Upper lobe of left lung (tissue), 6 donors: Measurements from ENCODE around the gene FCN1. TPM values are rescaled to one million over a fixed set of nuclear protein-coding genes. Genes with fewer than 3 reads are reported as not detected.
A peak's percentile ranks its signal among the peaks of the same experiment; 100 is the strongest.

Source experiments
- ATAC-seq, 2 donors: fragments of 200-7000 bp; cut with Tn5 transposase; one replicate each; pipeline ENCODE4 v1.9.1; 2022; ENCODE audit warnings: mild to moderate bottlenecking in 2 of 2, moderate library complexity in 2 of 2; ENCODE audit not compliant: low FRiP score in 2 of 2
- DNase-seq, 2 donors: peaks; one replicate each; pipeline ENCODE4 v3.0.0-alpha.2; 2019 to 2020
- H3K27ac ChIP-seq, 4 donors: fragments of 200-600 bp; sonication (generic); one replicate each; pipeline ENCODE4 v1.5.1; 2016 to 2019
- H3K27me3 ChIP-seq, 4 donors: fragments of 200-600 bp; sonication (generic); one replicate each; pipeline ENCODE4 v1.5.1; 2017 to 2019
- H3K36me3 ChIP-seq, 4 donors: fragments of 200-600 bp; sonication (generic); one replicate each; pipeline ENCODE4 v1.5.1; 2016 to 2019
- H3K4me1 ChIP-seq, 4 donors: fragments of 200-600 bp; sonication (generic); one replicate each; pipeline ENCODE4 v1.5.1; 2018 to 2019
- H3K4me3 ChIP-seq, 4 donors: fragments of 200-600 bp; sonication (generic); one replicate each; pipeline ENCODE4 v1.5.1; 2017 to 2019; ENCODE audit warnings: mild to moderate bottlenecking in 2 of 4, moderate library complexity in 1 of 4
- H3K9me3 ChIP-seq, 4 donors: fragments of 200-600 bp; sonication (generic); one replicate each; pipeline ENCODE4 v1.5.1; 2018 to 2019
- CTCF ChIP-seq, 6 experiments: fragments of 450-650 bp in 4 of 6; fragments of 200-600 bp in 2 of 6; sonication (generic) in 2 of 6; IDR thresholded peaks; one replicate each; pipeline ENCODE4 v1.5.1; 2016 to 2019; ENCODE audit warnings: antibody characterized with exemption in 6 of 6
- EP300 ChIP-seq, 4 donors: sonication (generic); formaldehyde crosslinking; IDR thresholded peaks; one replicate each; pipeline ENCODE4 v1.5.1; 2017; ENCODE audit warnings: antibody characterized with exemption in 4 of 4, control low read depth in 2 of 4
- POLR2A ChIP-seq, 4 donors: fragments of 450-650 bp; IDR thresholded peaks; one replicate each; pipeline ENCODE4 v1.5.1; 2016 to 2017; ENCODE audit warnings: antibody characterized with exemption in 4 of 4, mild to moderate bottlenecking in 2 of 4
- POLR2AphosphoS5 ChIP-seq, 2 donors: sonication (generic); formaldehyde crosslinking; IDR thresholded peaks; one replicate each; pipeline ENCODE4 v1.5.1; 2017; ENCODE audit warnings: antibody characterized with exemption in 2 of 2
- WGBS, 2 donors: methylation state at CpG; one replicate each; pipeline ENCODE4 v1.1.5; 2017 to 2018; 5-methylcytosine and 5-hydroxymethylcytosine counted together
- total RNA-seq, 6 donors: library from RNA; depleted of rRNA in 4 of 6; stranded (reverse); fragments of >200 nt in 4 of 6; gene quantifications; one replicate each; pipeline versions ENCODE4 v1.1.0 to v1.2.1, GENCODE V29; 2016 to 2021
- donor health status: DM: no; HTN: no; CAD: no; lungs with moderate emphysema.
- donor health status: DM: no; HTN: yes; CAD: no; lungs with severe emphysema.

Gene FCN1
- total RNA-seq, 6 donors from 2014 or later: 11.5 to 147 (median 19.7) TPM

DNA sequence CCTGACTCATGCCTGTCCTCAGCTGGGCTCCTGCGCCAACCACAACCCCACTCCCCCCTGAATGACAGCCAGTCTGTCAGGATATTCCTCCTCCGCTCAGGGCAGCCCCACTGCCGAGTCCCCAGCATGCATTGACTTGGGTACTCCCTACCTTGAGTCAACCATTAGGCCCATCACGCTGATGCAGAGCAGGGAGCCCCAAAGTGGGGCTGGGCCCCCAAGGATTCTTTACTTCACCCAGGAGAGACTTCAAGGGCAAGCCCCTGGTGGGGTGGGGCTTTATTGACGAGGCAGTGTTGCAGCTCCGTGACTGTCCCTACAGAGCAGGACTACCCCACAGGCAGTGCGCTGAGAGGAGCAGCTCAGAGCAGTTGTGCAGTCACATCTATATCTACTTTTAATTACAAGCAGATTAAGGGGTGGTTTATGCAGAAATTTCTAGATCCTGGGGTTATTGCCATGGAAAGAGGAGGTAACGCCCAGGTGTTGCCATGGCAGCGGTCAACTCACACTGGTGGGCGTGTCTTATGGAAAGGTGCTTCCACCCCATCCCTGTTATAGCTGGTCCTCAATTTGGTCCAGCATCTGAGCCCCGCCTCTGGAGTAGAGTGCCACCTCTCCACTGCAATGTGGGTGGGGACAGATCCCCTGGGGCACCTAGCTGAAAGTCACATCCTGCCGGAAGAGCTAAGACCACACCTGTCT is 32.1 kb upstream of the FCN1 start:
- Histone ChIP-seq H3K4me3 (no peak overlapping the region), H3K27ac (no peak overlapping the region), H3K9me3 (no peaks in the 10 kb centered on the region), H3K4me1 (no peaks in the 10 kb centered on the region), H3K27me3 (no peaks in the 10 kb centered on the region), H3K36me3 (no peaks in the 10 kb centered on the region)
- DNase-seq (peak in 1 of 2 donors; percentile 6), ATAC-seq (no peak)
- 87% methylated on average over 9 to 12 of the region's 12 CpGs for WGBS, 2 donors
- no peak for TF ChIP-seq POLR2A (IDR thresholded peaks at IDR 0.05)
- TF ChIP-seq POLR2AphosphoS5 (IDR thresholded peaks at IDR 0.05): no peak
- TF ChIP-seq EP300 (IDR thresholded peaks at IDR 0.05): no peak
- TF ChIP-seq CTCF (IDR thresholded peaks at IDR 0.05): no peak

DNA sequence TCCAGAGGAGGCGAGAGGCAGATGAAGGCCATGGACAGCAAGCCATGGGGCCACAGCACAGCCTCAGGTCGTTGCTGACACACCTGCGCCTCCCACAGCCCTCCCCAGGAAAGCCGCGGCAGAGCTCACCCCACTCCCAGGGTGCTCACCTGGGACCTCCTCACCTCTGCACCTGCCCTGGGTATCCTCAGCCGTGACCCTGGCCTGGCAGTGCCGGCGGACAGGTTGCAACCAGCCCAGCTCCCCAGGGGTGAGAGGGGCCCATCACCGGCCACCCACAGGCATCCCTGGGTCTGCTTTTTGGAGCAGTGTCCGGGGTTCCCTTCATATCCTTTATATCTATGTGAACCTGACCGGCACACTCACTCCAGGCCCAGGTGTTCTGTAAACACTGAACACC is 30.4 kb upstream of the FCN1 start:
- peak in 1 of 2 donors; percentile 69 for DNase-seq
- TF ChIP-seq POLR2A (IDR thresholded peaks at IDR 0.05) (no peak), CTCF (IDR thresholded peaks at IDR 0.05) (no peak), EP300 (IDR thresholded peaks at IDR 0.05) (no peak), POLR2AphosphoS5 (IDR thresholded peaks at IDR 0.05) (no peak)
- Histone ChIP-seq H3K4me1 (peaks cover 0 to 4% (median 0%) of the 10 kb centered on the region in 4 donors), H3K27me3 (peaks cover 0 to 6% (median 0%) of the 10 kb centered on the region in 4 donors), H3K4me3 (no peak overlapping the region), H3K9me3 (no peaks in the 10 kb centered on the region), H3K36me3 (no peaks in the 10 kb centered on the region), H3K27ac (no peak overlapping the region)
- WGBS, 2 donors: 80 to 81% methylated on average over 2 to 11 of the region's 11 CpGs
- no peak for ATAC-seq

GRCh38 chr9:134947265-134947955 is 29.7 kb upstream of the FCN1 start:
- Histone ChIP-seq H3K4me1 (peaks cover 0 to 4% (median 0%) of the 10 kb centered on the region in 4 donors), H3K36me3 (no peaks in the 10 kb centered on the region), H3K9me3 (no peaks in the 10 kb centered on the region), H3K27me3 (peaks cover 0 to 6% (median 0%) of the 10 kb centered on the region in 4 donors), H3K4me3 (no peak overlapping the region), H3K27ac (no peak overlapping the region)
- DNase-seq (peak in 1 of 2 donors; percentile 72), ATAC-seq (no peak)
- no peak for TF ChIP-seq POLR2AphosphoS5 (IDR thresholded peaks at IDR 0.05)
- WGBS, 2 donors: 77 to 84% methylated on average over 14 to 17 of the region's 26 CpGs

- TF ChIP-seq POLR2A (IDR thresholded peaks at IDR 0.05): no peak
- no peak for TF ChIP-seq CTCF (IDR thresholded peaks at IDR 0.05)
- TF ChIP-seq POLR2AphosphoS5 (IDR thresholded peaks at IDR 0.05): no peak
- TF ChIP-seq EP300 (IDR thresholded peaks at IDR 0.05): no peak
- peaks cover 0 to 6% (median 0%) of the 10 kb centered on the region in 4 donors for H3K27me3 ChIP-seq
- no peaks in the 10 kb centered on the region for H3K9me3 ChIP-seq
- peaks cover 0 to 4% (median 0%) of the 10 kb centered on the region in 4 donors for H3K4me1 ChIP-seq
- ATAC-seq (no peak), DNase-seq (no peak)
- H3K4me3 ChIP-seq: no peak overlapping the region
- no peaks in the 10 kb centered on the region for H3K36me3 ChIP-seq
- no peak overlapping the region for H3K27ac ChIP-seq
Observed at GRCh38 chr9:134946663-134947062, 29.0 kb upstream of the FCN1 start.

GRCh38 chr9:134945509-134946275 is 28.0 kb upstream of the FCN1 start:
- no peak for ATAC-seq
- 89 to 96% methylated on average over 9 to 12 of the region's 12 CpGs for WGBS, 2 donors

More at GRCh38 chr9:134945509-134946275, 28.0 kb upstream of the FCN1 start:
- Histone ChIP-seq H3K36me3 (no peaks in the 10 kb centered on the region), H3K9me3 (no peaks in the 10 kb centered on the region), H3K4me3 (no peak overlapping the region), H3K4me1 (peaks cover 0 to 4% (median 0%) of the 10 kb centered on the region in 4 donors), H3K27me3 (peaks cover 0 to 6% (median 0%) of the 10 kb centered on the region in 4 donors), H3K27ac (no peak overlapping the region)
- TF ChIP-seq EP300 (IDR thresholded peaks at IDR 0.05) (no peak), POLR2AphosphoS5 (IDR thresholded peaks at IDR 0.05) (no peak), POLR2A (IDR thresholded peaks at IDR 0.05) (no peak), CTCF (IDR thresholded peaks at IDR 0.05) (no peak)
- no peak for DNase-seq
